Measurements from ENCODE around the gene MORF4L1.
"Not testable (repeated sequence)": the region's sequence is repeated elsewhere in the genome, so short reads cannot be mapped to it uniquely, and the experiment has no call there.

MORF4L1 gene

GRCh38 chr15:78902281-78903032 is 29.8 kb downstream of the MORF4L1 start:
- H3K4me2 ChIP-seq (ENCODE audit: low read length); H3K79me2 ChIP-seq (ENCODE audit: control insufficient read depth, insufficient read depth, low read length, poor library complexity); H3K9me3 ChIP-seq (ENCODE audit: insufficient read depth, low read depth, low read length); H2AFZ ChIP-seq (ENCODE audit: insufficient read depth, low read length, poor library complexity); H3K23ac ChIP-seq (ENCODE audit: low read length); H3K14ac ChIP-seq (ENCODE audit: low read length); H2BK5ac ChIP-seq (ENCODE audit: low read depth, low read length, poor library complexity); H3K9ac ChIP-seq (ENCODE audit: low read length); H2BK12ac ChIP-seq (ENCODE audit: low read length); H2BK120ac ChIP-seq (ENCODE audit: insufficient read depth, low read length, poor library complexity); H3K4ac ChIP-seq (ENCODE audit: low read depth, low read length); H3K27me3 ChIP-seq (ENCODE audit: insufficient read depth, low read length); H4K8ac ChIP-seq (ENCODE audit: low read depth, low read length); H3K27ac ChIP-seq (ENCODE audit: low read depth, low read length); H3K18ac ChIP-seq (ENCODE audit: low read length); H2AK5ac ChIP-seq (ENCODE audit: low read length); H3K4me3 ChIP-seq (ENCODE audit: low read depth, low read length); H3K4me1 ChIP-seq (ENCODE audit: control insufficient read depth in 1 of 2, insufficient read depth in 2 of 2, low read length in 2 of 2); H4K12ac ChIP-seq (ENCODE audit: low read depth, low read length); DNase-seq; H3K79me1 ChIP-seq (ENCODE audit: low read length); H4K91ac ChIP-seq (ENCODE audit: low read depth, low read length): not testable (repeated sequence)
- peaks cover 42 to 61% of the 10 kb centered on the region in 2 experiments for H3K36me3 ChIP-seq (ENCODE audit: control insufficient read depth in 1 of 2, insufficient read depth in 2 of 2, low read length in 2 of 2)
- no CpG with 5 or more reads among the region's 13 CpGs for WGBS (ENCODE audit: extremely low coverage, insufficient coverage, insufficient read length)

GRCh38 chr15:78904599-78905358 is 32.1 kb downstream of the MORF4L1 start:
- H3K9ac ChIP-seq (ENCODE audit: low read length), result no peak overlapping the region
- H2BK5ac ChIP-seq (ENCODE audit: low read depth, low read length, poor library complexity), result no peak overlapping the region
- H3K14ac ChIP-seq (ENCODE audit: low read length), result no peak overlapping the region
- no peaks in the 10 kb centered on the region for H3K79me1 ChIP-seq (ENCODE audit: low read length)
- WGBS (ENCODE audit: extremely low coverage, insufficient coverage, insufficient read length), result no CpG with 5 or more reads among the region's 6 CpGs
- H2AFZ ChIP-seq (ENCODE audit: insufficient read depth, low read length, poor library complexity), result no peak overlapping the region
- H3K79me2 ChIP-seq (ENCODE audit: control insufficient read depth, insufficient read depth, low read length, poor library complexity), result no peaks in the 10 kb centered on the region
- DNase-seq, result no peak
- H3K4me2 ChIP-seq (ENCODE audit: low read length), result no peak overlapping the region
- no peak overlapping the region for H3K4me3 ChIP-seq (ENCODE audit: low read depth, low read length)
- H3K27me3 ChIP-seq (ENCODE audit: insufficient read depth, low read length), result no peaks in the 10 kb centered on the region
- H3K9me3 ChIP-seq (ENCODE audit: insufficient read depth, low read depth, low read length), result no peaks in the 10 kb centered on the region
- no peak overlapping the region for H4K12ac ChIP-seq (ENCODE audit: low read depth, low read length)
- H3K18ac ChIP-seq (ENCODE audit: low read length), result no peak overlapping the region
- H2BK12ac ChIP-seq (ENCODE audit: low read length), result no peak overlapping the region
- no peak overlapping the region for H3K27ac ChIP-seq (ENCODE audit: low read depth, low read length)
- H3K36me3 ChIP-seq (ENCODE audit: control insufficient read depth in 1 of 2, insufficient read depth in 2 of 2, low read length in 2 of 2), result peaks cover 38 to 60% of the 10 kb centered on the region in 2 experiments
- no peak overlapping the region for H4K91ac ChIP-seq (ENCODE audit: low read depth, low read length)
- H3K4me1 ChIP-seq (ENCODE audit: control insufficient read depth in 1 of 2, insufficient read depth in 2 of 2, low read length in 2 of 2), result no peaks in the 10 kb centered on the region
- H4K8ac ChIP-seq (ENCODE audit: low read depth, low read length), result no peak overlapping the region
- H2AK5ac ChIP-seq (ENCODE audit: low read length), result no peak overlapping the region
- H3K23ac ChIP-seq (ENCODE audit: low read length), result no peak overlapping the region
- no peak overlapping the region for H3K4ac ChIP-seq (ENCODE audit: low read depth, low read length)
- no peak overlapping the region for H2BK120ac ChIP-seq (ENCODE audit: insufficient read depth, low read length, poor library complexity)

GRCh38 chr15:78906316-78906620 is 33.6 kb downstream of the MORF4L1 start:
- no peak overlapping the region for H4K12ac ChIP-seq (ENCODE audit: low read depth, low read length)
- no peak overlapping the region for H3K14ac ChIP-seq (ENCODE audit: low read length)
- H3K36me3 ChIP-seq (ENCODE audit: control insufficient read depth in 1 of 2, insufficient read depth in 2 of 2, low read length in 2 of 2), result peaks cover 37 to 62% of the 10 kb centered on the region in 2 experiments
- no CpG with 5 or more reads among the region's 2 CpGs for WGBS (ENCODE audit: extremely low coverage, insufficient coverage, insufficient read length)
- H2AK5ac ChIP-seq (ENCODE audit: low read length), result no peak overlapping the region
- H2BK5ac ChIP-seq (ENCODE audit: low read depth, low read length, poor library complexity), result no peak overlapping the region
- H3K18ac ChIP-seq (ENCODE audit: low read length), result no peak overlapping the region
- no peak overlapping the region for H3K4me3 ChIP-seq (ENCODE audit: low read depth, low read length)
- no peak overlapping the region for H3K23ac ChIP-seq (ENCODE audit: low read length)
- no peak overlapping the region for H2BK120ac ChIP-seq (ENCODE audit: insufficient read depth, low read length, poor library complexity)
- no peak overlapping the region for H2AFZ ChIP-seq (ENCODE audit: insufficient read depth, low read length, poor library complexity)
- no peak overlapping the region for H4K8ac ChIP-seq (ENCODE audit: low read depth, low read length)
- H3K4me2 ChIP-seq (ENCODE audit: low read length), result no peak overlapping the region
- H2BK12ac ChIP-seq (ENCODE audit: low read length), result no peak overlapping the region
- no peak overlapping the region for H3K27ac ChIP-seq (ENCODE audit: low read depth, low read length)
- no peaks in the 10 kb centered on the region for H3K4me1 ChIP-seq (ENCODE audit: control insufficient read depth in 1 of 2, insufficient read depth in 2 of 2, low read length in 2 of 2)
- no peaks in the 10 kb centered on the region for H3K9me3 ChIP-seq (ENCODE audit: insufficient read depth, low read depth, low read length)
- no peaks in the 10 kb centered on the region for H3K79me1 ChIP-seq (ENCODE audit: low read length)
- no peaks in the 10 kb centered on the region for H3K27me3 ChIP-seq (ENCODE audit: insufficient read depth, low read length)
- H3K79me2 ChIP-seq (ENCODE audit: control insufficient read depth, insufficient read depth, low read length, poor library complexity), result no peaks in the 10 kb centered on the region
- H3K9ac ChIP-seq (ENCODE audit: low read length), result no peak overlapping the region
- H4K91ac ChIP-seq (ENCODE audit: low read depth, low read length), result no peak overlapping the region
- DNase-seq, result peak; percentile 75 to 82
- no peak overlapping the region for H3K4ac ChIP-seq (ENCODE audit: low read depth, low read length)

GRCh38 chr15:78907577-78907976 is 34.9 kb downstream of the MORF4L1 start:
- H3K23ac ChIP-seq (ENCODE audit: low read length), result no peak overlapping the region
- H3K4ac ChIP-seq (ENCODE audit: low read depth, low read length), result no peak overlapping the region
- H3K27ac ChIP-seq (ENCODE audit: low read depth, low read length), result no peak overlapping the region
- no peak overlapping the region for H4K8ac ChIP-seq (ENCODE audit: low read depth, low read length)
- H3K79me1 ChIP-seq (ENCODE audit: low read length), result no peaks in the 10 kb centered on the region
- no peak overlapping the region for H2BK5ac ChIP-seq (ENCODE audit: low read depth, low read length, poor library complexity)
- peaks cover 35 to 55% of the 10 kb centered on the region in 2 experiments for H3K36me3 ChIP-seq (ENCODE audit: control insufficient read depth in 1 of 2, insufficient read depth in 2 of 2, low read length in 2 of 2)
- H3K27me3 ChIP-seq (ENCODE audit: insufficient read depth, low read length), result no peaks in the 10 kb centered on the region
- no peak for DNase-seq
- no peak overlapping the region for H4K91ac ChIP-seq (ENCODE audit: low read depth, low read length)
- no peak overlapping the region for H2AFZ ChIP-seq (ENCODE audit: insufficient read depth, low read length, poor library complexity)
- no peaks in the 10 kb centered on the region for H3K4me1 ChIP-seq (ENCODE audit: control insufficient read depth in 1 of 2, insufficient read depth in 2 of 2, low read length in 2 of 2)
- H3K4me3 ChIP-seq (ENCODE audit: low read depth, low read length), result no peak overlapping the region
- H3K14ac ChIP-seq (ENCODE audit: low read length), result no peak overlapping the region
- H2AK5ac ChIP-seq (ENCODE audit: low read length), result no peak overlapping the region
- no peak overlapping the region for H3K9ac ChIP-seq (ENCODE audit: low read length)
- H2BK120ac ChIP-seq (ENCODE audit: insufficient read depth, low read length, poor library complexity), result no peak overlapping the region
- H3K79me2 ChIP-seq (ENCODE audit: control insufficient read depth, insufficient read depth, low read length, poor library complexity), result no peaks in the 10 kb centered on the region
- H4K12ac ChIP-seq (ENCODE audit: low read depth, low read length), result no peak overlapping the region
- no CpG with 5 or more reads among the region's 3 CpGs for WGBS (ENCODE audit: extremely low coverage, insufficient coverage, insufficient read length)
- H3K18ac ChIP-seq (ENCODE audit: low read length), result no peak overlapping the region
- no peak overlapping the region for H2BK12ac ChIP-seq (ENCODE audit: low read length)
- no peak overlapping the region for H3K4me2 ChIP-seq (ENCODE audit: low read length)
- no peaks in the 10 kb centered on the region for H3K9me3 ChIP-seq (ENCODE audit: insufficient read depth, low read depth, low read length)
